GM18502 (cell line): Measurements from ENCODE around the gene STK40.

Experiments
- ATAC-seq: cut with Tn5 transposase; IDR thresholded peaks from one replicate; pipeline ENCODE4 v1.9.1; 2021; ENCODE audit warnings: mild to moderate bottlenecking; ENCODE audit not compliant: unreplicated experiment, poor library complexity

Gene STK40

GRCh38 chr1:36400514-36400824 is 14.7 kb upstream of the STK40 start:
- no peak for ATAC-seq

DNA sequence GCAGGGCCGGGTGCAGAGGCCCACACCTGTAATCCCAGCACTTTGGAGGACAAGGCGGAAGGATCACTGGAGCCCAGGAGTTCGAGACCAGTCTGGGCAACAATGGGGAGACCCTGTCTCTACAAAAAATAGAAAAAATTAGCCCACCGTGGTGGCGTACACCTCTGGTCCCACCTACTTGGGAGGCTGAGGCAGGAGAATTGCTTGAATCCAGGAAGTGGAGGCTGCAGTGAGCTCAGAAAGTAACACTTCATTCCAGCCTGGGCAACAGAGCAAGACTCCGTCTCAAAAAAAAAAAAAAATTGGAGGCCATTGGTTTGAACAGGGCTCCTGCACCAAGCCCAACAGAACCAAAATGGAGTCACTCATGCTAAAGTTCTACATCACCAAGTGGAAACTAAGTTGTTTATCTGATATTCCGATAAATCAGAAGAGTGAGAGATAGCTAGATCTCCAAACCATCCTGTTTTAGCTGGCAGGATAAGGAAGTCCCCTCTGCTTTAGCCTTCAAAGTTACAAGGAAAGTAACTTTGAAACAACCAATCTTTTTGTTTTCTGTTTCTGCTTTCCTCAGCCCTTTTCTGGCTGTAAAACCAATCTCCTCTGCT is 12.8 kb upstream of the STK40 start:
- no peak for ATAC-seq

- ATAC-seq: peak; percentile 89
These were observed 11.9 kb upstream of the STK40 start, which contains the start of gene LSM10 for GRCh38 chr1:36397378-36398230. TSS of gene LSM10 (minus strand) at chr1:36397908. CDS start at chr1:36394129, 3,779 bp downstream.

DNA sequence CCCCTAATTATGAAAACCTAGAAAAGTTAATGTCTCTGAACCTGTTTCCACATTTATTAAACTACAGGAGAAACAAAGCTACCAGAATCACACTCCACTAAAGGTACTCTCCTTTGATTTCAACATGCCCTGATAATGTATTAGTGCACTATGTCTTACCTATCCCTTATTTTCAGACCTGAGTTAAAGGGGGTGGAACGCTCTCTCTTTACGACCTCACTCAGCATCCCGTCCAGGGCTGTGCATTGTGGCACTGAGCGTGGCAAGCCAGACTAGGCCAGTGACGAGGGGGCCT is 11.3 kb upstream of the STK40 start:
- ATAC-seq: no peak

DNA sequence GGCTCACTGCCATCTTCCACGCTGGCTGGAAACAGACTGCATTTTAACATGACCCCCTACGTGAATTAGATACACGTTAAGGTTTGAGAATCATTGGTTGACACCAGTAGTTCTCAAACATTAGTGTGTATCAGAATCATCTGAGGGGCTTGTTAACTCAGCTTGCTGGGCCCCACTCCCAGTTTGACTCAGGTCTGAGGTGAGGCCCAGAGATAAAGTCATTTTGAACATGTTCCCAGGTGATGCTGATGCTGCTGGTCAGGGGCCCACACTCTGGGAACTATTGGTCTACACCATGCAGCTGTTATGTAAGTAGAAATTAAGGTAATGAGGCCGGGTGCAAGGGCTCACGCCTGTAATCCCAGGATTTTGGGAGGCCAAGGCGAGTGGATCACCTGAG is 10.6 kb upstream of the STK40 start:
- no peak for ATAC-seq

DNA sequence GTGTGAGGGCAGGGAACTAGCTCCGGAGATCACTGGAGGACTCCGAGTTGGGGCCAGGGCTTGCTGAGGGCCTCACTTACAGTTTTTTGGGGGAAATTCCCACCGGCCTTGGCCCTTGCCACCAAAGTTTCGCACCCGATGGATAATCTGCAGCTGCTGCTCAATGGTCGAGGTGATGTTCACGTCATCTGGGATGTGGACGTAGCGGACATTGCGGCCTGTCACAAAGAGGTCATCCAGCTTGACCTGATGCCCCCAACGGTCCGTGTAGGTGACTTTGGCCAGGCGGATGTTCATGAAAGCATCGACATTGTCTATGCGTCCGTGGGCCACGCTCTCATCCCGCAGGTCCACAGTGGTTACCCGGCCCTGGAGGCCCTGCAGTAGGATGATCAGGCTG is 8.0 kb upstream of the STK40 start:
- ATAC-seq: no peak

DNA sequence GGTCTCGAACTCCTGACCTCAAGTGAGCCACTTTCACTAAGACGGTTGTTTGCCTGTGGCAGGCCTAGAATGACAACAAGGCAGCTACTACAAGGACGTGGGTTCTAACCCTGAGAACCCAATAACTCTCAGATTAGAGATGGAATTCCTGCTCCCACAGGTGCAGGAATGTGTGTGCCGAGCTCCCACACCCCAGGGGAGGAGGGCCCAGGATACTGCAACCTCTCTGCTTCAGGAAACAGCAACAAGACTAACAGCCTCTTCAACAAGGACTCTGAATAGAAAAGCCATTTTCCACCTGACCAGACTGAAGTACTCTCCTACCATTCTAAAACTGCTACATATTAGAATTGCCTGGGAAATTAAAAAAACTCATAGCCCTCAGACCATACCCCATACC is 7.1 kb upstream of the STK40 start:
- no peak for ATAC-seq

DNA sequence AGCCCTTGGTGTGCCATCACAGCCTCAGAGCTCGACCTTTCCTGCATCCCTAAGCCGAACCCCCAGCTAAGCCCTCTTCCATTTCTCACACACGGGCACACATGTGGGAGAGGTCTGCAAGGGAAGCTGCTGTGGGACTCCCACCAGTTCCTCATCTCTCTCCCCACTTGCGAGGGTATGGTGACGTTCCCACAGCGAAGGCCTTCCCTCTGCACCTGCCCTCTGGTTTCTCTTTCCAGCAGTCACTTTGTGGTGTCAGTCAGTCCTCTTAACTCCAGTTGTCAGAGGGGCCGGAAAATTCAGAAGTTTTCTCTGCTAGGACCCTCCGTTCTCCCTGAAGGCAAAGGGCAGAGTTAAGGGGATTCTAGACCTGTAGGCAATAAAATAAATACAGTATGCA is 5.5 kb upstream of the STK40 start:
- ATAC-seq: no peak

DNA sequence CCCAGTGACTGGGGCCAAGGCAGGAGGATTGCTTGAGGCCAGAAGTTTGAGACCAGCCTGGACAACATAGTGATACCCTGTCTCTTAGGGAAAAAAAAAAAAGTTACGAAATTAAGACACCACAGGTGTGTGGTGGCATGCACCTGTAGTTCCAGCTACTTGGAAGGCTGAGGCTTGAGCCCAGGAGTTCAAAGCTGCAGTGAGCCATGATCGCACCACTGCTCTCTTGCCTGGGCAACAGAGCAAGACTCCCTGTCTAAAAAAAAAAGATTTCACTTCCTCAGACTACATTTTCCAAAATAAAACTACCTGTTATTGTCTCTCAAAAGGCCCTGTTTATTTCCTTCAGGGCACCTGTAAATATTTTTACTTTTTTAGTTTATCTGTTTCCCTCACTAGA is 4.7 kb upstream of the STK40 start:
- no peak for ATAC-seq

GRCh38 chr1:36389999-36390398 is 4.3 kb upstream of the STK40 start:
- no peak for ATAC-seq

DNA sequence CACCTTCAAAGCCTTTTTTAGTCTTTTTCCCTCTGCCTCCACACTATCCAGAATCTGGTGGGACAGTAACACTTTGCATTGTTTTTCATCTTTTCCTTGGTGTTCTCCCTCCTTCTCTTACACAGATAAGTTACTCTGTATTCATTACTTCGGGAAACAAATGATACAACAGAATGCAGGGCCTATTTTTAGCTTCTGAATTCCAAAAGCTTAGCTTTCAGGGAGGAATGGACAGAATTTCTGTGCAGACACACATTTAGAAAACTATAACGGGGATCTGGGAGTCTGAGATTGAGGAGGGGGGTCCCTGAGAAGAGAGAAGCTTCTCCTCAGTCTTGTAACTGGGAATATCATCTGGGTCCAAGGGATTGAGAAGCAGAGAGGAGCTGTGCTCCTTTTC is 3.5 kb upstream of the STK40 start:
- ATAC-seq: no peak

DNA sequence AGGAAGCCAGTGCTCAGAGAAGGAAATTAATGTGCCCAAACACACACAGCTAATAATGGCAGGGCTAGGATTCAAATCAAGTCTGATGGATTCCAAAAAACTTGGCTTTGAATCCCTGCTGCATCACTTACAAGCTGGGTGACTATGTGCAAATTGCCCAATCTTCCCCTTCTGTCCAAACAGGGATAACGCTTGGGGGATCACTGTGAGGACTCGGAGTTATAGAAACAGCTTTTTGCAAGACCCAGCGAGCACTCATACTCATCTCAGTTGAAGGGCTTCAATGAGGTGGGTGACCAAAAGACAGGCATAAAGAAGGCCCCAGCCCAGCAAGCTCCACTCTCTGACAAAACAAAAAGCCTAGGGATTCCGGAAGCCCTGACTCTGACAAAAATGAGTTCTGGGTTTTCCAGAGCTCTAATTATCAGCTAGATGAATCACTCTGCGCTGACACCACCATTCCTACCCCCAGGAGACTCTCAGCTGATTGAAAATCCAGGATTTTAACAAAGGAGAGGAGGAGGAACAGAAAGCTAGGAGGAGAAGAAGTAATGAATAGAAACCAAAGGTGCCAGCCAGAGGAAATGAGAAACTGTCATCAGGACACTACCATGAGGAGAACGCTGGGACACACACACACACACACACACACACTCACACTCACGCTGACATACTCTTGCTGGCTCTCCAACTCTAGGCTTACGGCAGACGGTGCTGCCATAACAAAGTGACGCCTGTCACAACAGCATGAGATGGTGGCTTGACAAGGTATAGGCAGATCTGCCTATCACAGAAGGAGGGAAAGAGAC is 1.6 kb upstream of the STK40 start:
- ATAC-seq: no peak

DNA sequence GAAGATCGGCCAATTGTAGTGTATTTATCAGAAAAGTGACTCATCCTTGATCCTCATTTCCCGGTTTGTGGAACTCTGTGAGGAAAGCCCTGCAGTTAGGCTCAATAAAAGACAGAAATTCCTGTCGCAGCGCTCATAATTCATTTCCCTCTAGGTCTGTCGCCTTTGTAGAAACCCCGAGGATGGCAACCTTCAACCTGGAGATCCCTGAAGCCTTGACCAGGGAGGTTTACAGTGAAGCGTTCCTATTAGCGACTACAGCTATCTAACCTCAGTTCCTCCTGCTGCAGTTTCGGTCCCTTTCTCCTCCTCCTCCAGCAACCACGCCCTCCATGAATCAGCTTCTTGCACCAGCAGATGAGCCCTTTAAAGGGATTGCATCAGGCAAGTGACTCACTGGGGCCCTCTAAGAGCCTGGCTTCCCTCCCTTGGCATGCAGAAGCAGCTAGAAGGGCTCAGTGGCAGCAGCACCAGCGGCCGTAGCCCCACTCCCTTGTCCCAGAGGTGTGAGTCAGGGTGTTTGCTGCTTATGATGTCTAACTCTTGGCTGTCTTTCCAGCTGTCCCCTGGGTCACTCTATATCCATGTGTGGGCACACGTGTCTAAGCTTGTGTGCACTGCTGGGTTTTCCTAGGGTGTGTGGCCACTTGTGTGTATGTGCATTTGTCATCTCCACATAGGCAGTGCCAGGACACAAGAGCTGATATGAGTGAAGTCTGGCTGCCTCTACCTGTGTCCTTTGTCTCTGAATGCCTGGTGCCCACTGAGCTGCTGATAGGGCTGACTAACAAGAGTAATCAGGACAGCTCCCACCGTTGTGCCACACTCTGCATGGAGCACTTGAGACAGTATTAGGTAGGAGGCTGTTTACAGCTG is 779 bp upstream of the STK40 start:
- ATAC-seq: peak; percentile 49

- ATAC-seq: no peak
These were observed 948 bp downstream of the STK40 start for GRCh38 chr1:36384542-36385409.

DNA sequence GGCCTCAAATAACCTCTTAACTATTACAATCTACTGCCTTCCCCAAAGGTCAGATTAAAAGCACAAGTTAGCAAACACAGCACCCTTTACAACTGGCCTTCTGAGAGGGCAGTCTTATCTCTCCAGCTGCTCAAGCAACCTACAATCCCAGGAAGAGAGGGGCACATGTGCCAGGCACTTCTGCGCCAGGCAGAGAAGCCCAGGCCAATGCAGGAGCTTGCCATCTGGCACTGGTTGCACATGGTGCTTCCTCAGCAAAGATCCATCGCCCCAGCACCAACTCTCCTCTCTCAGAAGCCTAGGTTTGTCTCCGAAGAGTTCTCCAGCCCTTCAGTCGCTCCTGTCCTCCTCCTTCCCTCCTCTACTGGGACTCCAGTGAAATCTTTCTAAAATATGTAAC is 2.5 kb downstream of the STK40 start:
- ATAC-seq: no peak

- no peak for ATAC-seq
These were observed 3.1 kb downstream of the STK40 start for GRCh38 chr1:36382669-36383068.

GRCh38 chr1:36382231-36382630 is 3.5 kb downstream of the STK40 start:
- no peak for ATAC-seq

GRCh38 chr1:36381405-36381804 is 4.3 kb downstream of the STK40 start:
- ATAC-seq: no peak

GRCh38 chr1:36380782-36381181 is 4.9 kb downstream of the STK40 start:
- ATAC-seq: no peak
